K562 (cell line): Measurements from ENCODE around the gene BCAS1. TPM values are rescaled to one million over a fixed set of nuclear protein-coding genes. Genes with fewer than 3 reads are reported as not detected.
A peak's percentile ranks its signal among the peaks of the same experiment; 100 is the strongest.

Experiments
- ATAC-seq: fragments of 200-7000 bp; cut with Tn5 transposase; 3 replicates; pipeline ENCODE4 v1.9.1; 2020; ENCODE audit warnings: moderate library complexity
- BruUV-seq: library from RNA; stranded (reverse); fragments of 400-500 nt; replicated peaks from 2 replicates; lab custom pipeline; 2021; lab: Mats Ljungman, UMichigan
- CTCF ChIA-PET: fragments of 300-600 bp; formaldehyde crosslinking; extraction: SDS; loops from one replicate; lab custom pipeline; 2021; ENCODE audit warnings: low intra/inter-chr PET ratio; lab: Yijun Ruan, JAX
- POLR2A ChIA-PET: fragments of 300-600, 350-650 bp; sonication (Branson Sonifier 250); formaldehyde crosslinking; extraction: SDS; loops from one replicate; lab custom pipeline; 2021; ENCODE audit warnings: antibody characterized with exemption, inconsistent platforms; lab: Yijun Ruan, JAX
- DNase-seq, 4 experiments: peaks; one replicate each; pipeline versions ENCODE4 v3.0.0 to v3.0.0-alpha.2; 2011 to 2018; ENCODE audit warnings: low spot score in 3 of 4, mixed read lengths in 3 of 4; ENCODE audit errors: extremely low read depth in 1 of 4
- FAIRE-seq: peaks from 2 replicates; lab custom pipeline; 2011; peaks lifted over from hg19 to GRCh38; lab: Jason Lieb, UNC
- H2AFZ ChIP-seq: 2 replicates; pipeline ENCODE4 v1.6.0; 2011; ENCODE audit warnings: low read depth, low read length, control low read depth, inconsistent platforms
- H3K27ac ChIP-seq: fragments of 200-600 bp; 3 replicates; pipeline ENCODE4 v1.8.0; 2011; ENCODE audit warnings: low read depth, mild to moderate bottlenecking, control low read depth, inconsistent platforms, low read length, moderate library complexity, mixed read lengths; ENCODE audit errors: extremely low read depth
- H3K27me3 ChIP-seq, 2 experiments: fragments of 300-600 bp in 1 of 2; 2 replicates in 1 of 2; 3 replicates in 1 of 2; pipeline versions ENCODE4 v1.6.0 to v1.8.0; 2011; ENCODE audit warnings: inconsistent platforms in 2 of 2, low read length in 2 of 2, mild to moderate bottlenecking in 1 of 2, mixed read lengths in 1 of 2, moderate library complexity in 1 of 2; ENCODE audit not compliant: control insufficient read depth in 2 of 2, insufficient read depth in 2 of 2
- H3K36me3 ChIP-seq: fragments of 300-600 bp; 3 replicates; pipeline ENCODE4 v1.8.0; 2011; ENCODE audit warnings: mild to moderate bottlenecking, low read length, inconsistent platforms; ENCODE audit not compliant: control insufficient read depth, insufficient read depth
- H3K4me1 ChIP-seq, 2 experiments: fragments of 200-600 bp in 1 of 2; replicated peaks in 1 of 2; 2 replicates in 1 of 2; 3 replicates in 1 of 2; pipeline versions ENCODE4 v1.5.1 to v1.8.0; 2011; ENCODE audit warnings: inconsistent platforms in 2 of 2, low read length in 2 of 2, mild to moderate bottlenecking in 1 of 2, mixed read lengths in 1 of 2, moderate library complexity in 1 of 2; ENCODE audit not compliant: control insufficient read depth in 2 of 2, insufficient read depth in 2 of 2
- H3K4me2 ChIP-seq: 2 replicates; pipeline ENCODE4 v1.6.1; 2011; ENCODE audit warnings: low read length, control low read depth, inconsistent platforms, mixed read lengths; ENCODE audit not compliant: insufficient read depth
- H3K4me3 ChIP-seq: fragments of 200-600 bp; sonication (generic), shearing (Covaris generic); 2 replicates; pipeline ENCODE4 v1.5.1; 2016; ENCODE audit warnings: control low read depth, inconsistent platforms
- H3K79me2 ChIP-seq: fragments of 200-600 bp; 3 replicates; pipeline ENCODE4 v1.8.0; 2011; ENCODE audit warnings: low read length, inconsistent platforms; ENCODE audit not compliant: control insufficient read depth, insufficient read depth
- H3K9ac ChIP-seq, 2 experiments: 2 replicates each; pipeline versions ENCODE4 v1.6.0 to v1.6.1; 2011; ENCODE audit warnings: low read depth in 2 of 2, low read length in 2 of 2, control low read depth in 1 of 2, inconsistent platforms in 1 of 2, mild to moderate bottlenecking in 1 of 2, mixed read lengths in 1 of 2; ENCODE audit not compliant: insufficient read depth in 1 of 2
- H3K9me1 ChIP-seq: one replicate; pipeline ENCODE4 v1.6.0; 2011; ENCODE audit warnings: inconsistent platforms, mild to moderate bottlenecking, low read length, moderate library complexity; ENCODE audit not compliant: control insufficient read depth, insufficient read depth
- H3K9me3 ChIP-seq: replicated peaks from 2 replicates; pipeline ENCODE4 v1.5.1; 2011; ENCODE audit warnings: low read depth, low read length, inconsistent platforms; ENCODE audit not compliant: control insufficient read depth, insufficient read depth
- H4K20me1 ChIP-seq: replicated peaks from 2 replicates; pipeline ENCODE4 v1.6.1; 2011; ENCODE audit warnings: low read length, inconsistent platforms, mixed read lengths; ENCODE audit not compliant: control insufficient read depth, insufficient read depth
- SRSF3 ChIP-seq: fragments of 200-400 bp; formaldehyde crosslinking; IDR thresholded peaks from 2 replicates; pipeline ENCODE4 v1.6.1; 2016; ENCODE audit warnings: mild to moderate bottlenecking, low read length, moderate library complexity; ENCODE audit not compliant: insufficient read depth
- YY1 ChIP-seq, 3 experiments: IDR thresholded peaks; 2 replicates each; pipeline ENCODE4 v1.6.1; 2011; ENCODE audit warnings: low read length in 2 of 3, mild to moderate bottlenecking in 2 of 3, moderate library complexity in 2 of 3, borderline replicate concordance in 1 of 3, control low read depth in 1 of 3, low read depth in 1 of 3; ENCODE audit not compliant: insufficient read depth in 3 of 3, insufficient replicate concordance in 2 of 3, control insufficient read depth in 1 of 3, insufficient read length in 1 of 3; ENCODE audit errors: extremely low read depth in 1 of 3
- WGBS: fragments of 100-300 bp; shearing (Covaris generic); methylation state at CpG from one replicate; pipeline ENCODE4 v1.1.6; 2016; ENCODE audit warnings: low coverage, mixed read lengths; ENCODE audit not compliant: insufficient coverage; ENCODE audit errors: missing lambda C conversion rate; 5-methylcytosine and 5-hydroxymethylcytosine counted together
- in situ Hi-C: fragments of 300-500 bp; cut with MboI; formaldehyde crosslinking; loops from 4 replicates; pipeline ENCODE4 v1.15.0; 2018; ENCODE audit warnings: inconsistent platforms, mixed read lengths
- intact Hi-C: fragments of 100-400 bp; cut with micrococcal nuclease; formaldehyde crosslinking; loops from 2 replicates; pipeline ENCODE4 v1.14.2; 2022
- polyA plus RNA-seq, 8 experiments: library from polyadenylated mRNA; depleted of rRNA in 4 of 8; stranded (reverse) in 5 of 8; unstranded in 3 of 8; fragments of >200 nt; fragmentation: Nextera tagmentation in 2 of 8; fragmentation: Illumina TruSeq in 1 of 8; extraction: Ambion mirVana in 2 of 8; extraction: Trizol in 1 of 8; gene quantifications; 2 replicates each; pipeline versions ENCODE4 v1.2.1 to v1.2.3, GENCODE V29; 2011 to 2014; ENCODE audit warnings: inconsistent platforms in 1 of 8, missing spikeins in 1 of 8
- total RNA-seq, 7 experiments: library from RNA; depleted of rRNA in 6 of 7; stranded (reverse); fragments of >200 nt in 6 of 7; fragmentation: Illumina TruSeq in 2 of 7; extraction: Trizol in 2 of 7; gene quantifications; 2 replicates each; pipeline versions ENCODE4 v1.2.1 to v1.2.3, GENCODE V29; 2011 to 2021; ENCODE audit warnings: low replicate concordance in 1 of 7
- TF ChIP-seq, protein P1 (sequence below), 3 experiments: fragments of 200-800 bp in 1 of 3; fragments of 250-450 bp in 1 of 3; fragments of 450-650 bp in 1 of 3; sonication (Bioruptor Pico) in 1 of 3; sonication (Bioruptor generic) in 1 of 3; formaldehyde crosslinking in 1 of 3; IDR thresholded peaks; 2 replicates each; pipeline versions ENCODE4 v1.6.1 to v1.8.0; 2016 to 2022; ENCODE audit warnings: mild to moderate bottlenecking in 2 of 3, missing genetic modification characterization in 2 of 3, missing compliant biosample characterization in 1 of 3, moderate library complexity in 1 of 3

The BCAS1 gene
- total and polyA plus RNA-seq, 9 of the 15 experiments (the other 6 are each of a cell fraction or from before 2014, with no cell fraction given): 0.18 to 2.3 (median 0.93) TPM

DNA sequence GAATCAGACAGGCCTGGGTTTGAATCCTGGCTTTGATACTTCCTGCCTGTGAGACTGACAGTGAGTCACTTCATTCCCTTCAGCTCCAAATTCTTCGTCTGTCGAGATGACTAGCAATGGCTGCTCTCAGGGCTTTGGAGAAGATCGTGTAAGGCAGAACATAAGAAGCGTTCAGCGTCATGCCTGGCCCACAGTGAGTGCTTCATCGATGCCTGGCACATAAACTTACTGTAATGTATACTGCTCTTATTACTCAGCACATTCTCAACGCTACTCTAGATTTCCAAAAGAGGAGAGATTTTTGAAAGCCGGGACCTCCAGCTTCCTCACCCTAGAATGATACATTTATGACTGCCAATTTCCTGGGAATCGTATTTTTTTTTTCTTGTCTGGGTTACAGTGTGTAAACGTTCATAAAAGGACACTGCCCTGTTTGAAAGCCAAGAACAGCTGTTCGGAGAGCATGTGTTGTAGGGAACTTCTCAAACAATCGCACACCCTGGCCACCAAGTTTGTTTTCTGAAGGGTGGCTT is 16.2 kb upstream of the BCAS1 start:
- Histone ChIP-seq H2AFZ (0 out of 2 replicates have a peak overlapping the region, but pooled peaks have one; percentile 17), H4K20me1 (no peaks in the 10 kb centered on the region)
- ATAC-seq (no peak; the same call in 2 of the 3 replicates), FAIRE-seq (no peak)
- TF ChIP-seq SRSF3 (no peak), YY1 (IDR thresholded peaks at IDR 0.05; ENCODE audit: borderline replicate concordance in 1 of 3, control insufficient read depth in 1 of 3, extremely low read depth in 1 of 3, insufficient read depth in 3 of 3, insufficient read length in 1 of 3, insufficient replicate concordance in 2 of 3, low read depth in 1 of 3, low read length in 2 of 3) (peak in 1 of 3 experiments; percentile 39)
- TF ChIP-seq, protein P1, sequence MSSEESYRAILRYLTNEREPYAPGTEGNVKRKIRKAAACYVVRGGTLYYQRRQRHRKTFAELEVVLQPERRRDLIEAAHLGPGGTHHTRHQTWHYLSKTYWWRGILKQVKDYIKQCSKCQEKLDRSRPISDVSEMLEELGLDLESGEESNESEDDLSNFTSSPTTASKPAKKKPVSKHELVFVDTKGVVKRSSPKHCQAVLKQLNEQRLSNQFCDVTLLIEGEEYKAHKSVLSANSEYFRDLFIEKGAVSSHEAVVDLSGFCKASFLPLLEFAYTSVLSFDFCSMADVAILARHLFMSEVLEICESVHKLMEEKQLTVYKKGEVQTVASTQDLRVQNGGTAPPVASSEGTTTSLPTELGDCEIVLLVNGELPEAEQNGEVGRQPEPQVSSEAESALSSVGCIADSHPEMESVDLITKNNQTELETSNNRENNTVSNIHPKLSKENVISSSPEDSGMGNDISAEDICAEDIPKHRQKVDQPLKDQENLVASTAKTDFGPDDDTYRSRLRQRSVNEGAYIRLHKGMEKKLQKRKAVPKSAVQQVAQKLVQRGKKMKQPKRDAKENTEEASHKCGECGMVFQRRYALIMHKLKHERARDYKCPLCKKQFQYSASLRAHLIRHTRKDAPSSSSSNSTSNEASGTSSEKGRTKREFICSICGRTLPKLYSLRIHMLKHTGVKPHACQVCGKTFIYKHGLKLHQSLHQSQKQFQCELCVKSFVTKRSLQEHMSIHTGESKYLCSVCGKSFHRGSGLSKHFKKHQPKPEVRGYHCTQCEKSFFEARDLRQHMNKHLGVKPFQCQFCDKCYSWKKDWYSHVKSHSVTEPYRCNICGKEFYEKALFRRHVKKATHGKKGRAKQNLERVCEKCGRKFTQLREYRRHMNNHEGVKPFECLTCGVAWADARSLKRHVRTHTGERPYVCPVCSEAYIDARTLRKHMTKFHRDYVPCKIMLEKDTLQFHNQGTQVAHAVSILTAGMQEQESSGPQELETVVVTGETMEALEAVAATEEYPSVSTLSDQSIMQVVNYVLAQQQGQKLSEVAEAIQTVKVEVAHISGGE (CRISPR knock-in tag; IDR thresholded peaks at IDR 0.05): peak in 1 of 3 experiments; percentile 62; a peak in 1 of 6 replicates
- TF ChIP-seq, all 486 proteins: peak for 2
- DNase-seq: no peak
- ChIA-PET CTCF (no interaction called here), POLR2A (no interaction called here)
- intact Hi-C loops: no loop called here
- in situ Hi-C loops: no loop called here
- Histone ChIP-seq H3K27ac (no peak overlapping the region), H3K27me3 (peaks cover 5 to 10% of the 10 kb centered on the region in 2 experiments; a peak in 4 of 5 replicates), H3K9me3 (no peaks in the 10 kb centered on the region), H3K79me2 (no peaks in the 10 kb centered on the region), H3K9ac (no peak overlapping the region), H3K4me2 (peak overlapping the region; percentile 10; the same call in 1 of the 2 replicates), H3K9me1 (no peaks in the 10 kb centered on the region), H3K36me3 (no peaks in the 10 kb centered on the region), H3K4me3 (no peak overlapping the region), H3K4me1 (no peaks in the 10 kb centered on the region; a peak in 1 of 5 replicates)
- WGBS: 0% methylated on average over 12 of the region's 12 CpGs
- BruUV-seq: no TSS peak
